ENCODE results near the gene NAB1.

GRCh38 chr2:190625691-190626090 lies 23.2 kb upstream of the NAB1 start:
- TF ChIP-seq EZH2 (IDR thresholded peaks at IDR 0.05; ENCODE audit: low read depth) (no peak), CTCF (conservative IDR thresholded peaks at IDR 0.05) (no peak)

All from PC-9 (cell line).